Hepatocyte (in vitro differentiated cells): ENCODE results near the gene EXOC2. TPM values are rescaled to one million over a fixed set of nuclear protein-coding genes. Genes with fewer than 3 reads are reported as not detected.

Experiments used
- DNase-seq: peaks from one replicate; pipeline ENCODE4 v3.0.0-alpha.2; 2016; ENCODE audit warnings: low spot score
- H2AFZ ChIP-seq: fragments of 200-600 bp; sonication (generic); 2 replicates; pipeline ENCODE4 v1.6.0; 2016; ENCODE audit warnings: antibody characterized with exemption, mild to moderate bottlenecking
- H3K27ac ChIP-seq: fragments of 200-600 bp; sonication (generic); 2 replicates; pipeline ENCODE4 v1.5.1; 2016; ENCODE audit warnings: mild to moderate bottlenecking
- H3K27me3 ChIP-seq: fragments of 200-600 bp; sonication (generic); 2 replicates; pipeline ENCODE4 v1.6.1; 2016
- H3K36me3 ChIP-seq: fragments of 200-600 bp; sonication (generic); replicated peaks from 2 replicates; pipeline ENCODE4 v1.5.1; 2016; ENCODE audit warnings: low read depth; ENCODE audit not compliant: insufficient read depth
- H3K4me1 ChIP-seq: fragments of 200-600 bp; sonication (generic); 2 replicates; pipeline ENCODE4 v1.5.1; 2016; ENCODE audit warnings: mild to moderate bottlenecking, moderate library complexity; ENCODE audit not compliant: insufficient read depth
- H3K4me2 ChIP-seq: fragments of 200-600 bp; sonication (generic); 2 replicates; pipeline ENCODE4 v1.6.0; 2016
- H3K4me3 ChIP-seq: fragments of 200-600 bp; sonication (generic); 2 replicates; pipeline ENCODE4 v1.5.1; 2016; ENCODE audit warnings: mild to moderate bottlenecking
- H3K79me2 ChIP-seq: fragments of 200-600 bp; sonication (generic); 2 replicates; pipeline ENCODE4 v1.6.0; 2017; ENCODE audit warnings: mild to moderate bottlenecking
- H3K9me2 ChIP-seq: fragments of 200-600 bp; sonication (generic); replicated peaks from 2 replicates; pipeline ENCODE4 v1.6.0; 2017; ENCODE audit warnings: mild to moderate bottlenecking; ENCODE audit not compliant: insufficient read depth
- H3K9me3 ChIP-seq: fragments of 200-600 bp; sonication (generic); 2 replicates; pipeline ENCODE4 v1.5.1; 2016; ENCODE audit warnings: low read depth, mild to moderate bottlenecking
- H4K20me1 ChIP-seq: fragments of 200-600 bp; sonication (generic); 2 replicates; pipeline ENCODE4 v1.6.0; 2016; ENCODE audit warnings: mild to moderate bottlenecking; ENCODE audit not compliant: insufficient read depth, poor library complexity, severe bottlenecking
- EZH2 ChIP-seq: fragments of 200-600 bp; sonication (generic); IDR thresholded peaks from 2 replicates; pipeline ENCODE4 v1.6.1; 2016; ENCODE audit warnings: antibody characterized with exemption, mild to moderate bottlenecking, borderline replicate concordance
- EZH2phosphoT487 ChIP-seq: fragments of 200-600 bp; sonication (generic); IDR thresholded peaks from one replicate; pipeline ENCODE4 v1.6.1; 2018; ENCODE audit warnings: antibody characterized with exemption, mild to moderate bottlenecking, low read depth, moderate library complexity; ENCODE audit not compliant: unreplicated experiment, severe bottlenecking
- WGBS: methylation state at CpG from one replicate; pipeline ENCODE4 v1.1.6; 2016; ENCODE audit warnings: low lambda C conversion rate; ENCODE audit errors: missing lambda C conversion rate; 5-methylcytosine and 5-hydroxymethylcytosine counted together
- polyA plus RNA-seq: library from polyadenylated mRNA; unstranded; fragments of >200 nt; fragmentation: Nextera tagmentation; extraction: Ambion mirVana; gene quantifications from 2 replicates; pipeline ENCODE4 v1.2.1, GENCODE V29; 2016
- total RNA-seq: library from RNA; depleted of rRNA; stranded (reverse); fragments of >200 nt; gene quantifications from 2 replicates; pipeline ENCODE4 v1.2.3, GENCODE V29; 2014
- TF ChIP-seq, protein P1 (sequence below): fragments of 200-600 bp; sonication (generic); IDR thresholded peaks from 2 replicates; pipeline ENCODE4 v1.5.1; 2016; ENCODE audit warnings: antibody characterized with exemption, mild to moderate bottlenecking; ENCODE audit not compliant: poor library complexity

EXOC2 gene, protein sequence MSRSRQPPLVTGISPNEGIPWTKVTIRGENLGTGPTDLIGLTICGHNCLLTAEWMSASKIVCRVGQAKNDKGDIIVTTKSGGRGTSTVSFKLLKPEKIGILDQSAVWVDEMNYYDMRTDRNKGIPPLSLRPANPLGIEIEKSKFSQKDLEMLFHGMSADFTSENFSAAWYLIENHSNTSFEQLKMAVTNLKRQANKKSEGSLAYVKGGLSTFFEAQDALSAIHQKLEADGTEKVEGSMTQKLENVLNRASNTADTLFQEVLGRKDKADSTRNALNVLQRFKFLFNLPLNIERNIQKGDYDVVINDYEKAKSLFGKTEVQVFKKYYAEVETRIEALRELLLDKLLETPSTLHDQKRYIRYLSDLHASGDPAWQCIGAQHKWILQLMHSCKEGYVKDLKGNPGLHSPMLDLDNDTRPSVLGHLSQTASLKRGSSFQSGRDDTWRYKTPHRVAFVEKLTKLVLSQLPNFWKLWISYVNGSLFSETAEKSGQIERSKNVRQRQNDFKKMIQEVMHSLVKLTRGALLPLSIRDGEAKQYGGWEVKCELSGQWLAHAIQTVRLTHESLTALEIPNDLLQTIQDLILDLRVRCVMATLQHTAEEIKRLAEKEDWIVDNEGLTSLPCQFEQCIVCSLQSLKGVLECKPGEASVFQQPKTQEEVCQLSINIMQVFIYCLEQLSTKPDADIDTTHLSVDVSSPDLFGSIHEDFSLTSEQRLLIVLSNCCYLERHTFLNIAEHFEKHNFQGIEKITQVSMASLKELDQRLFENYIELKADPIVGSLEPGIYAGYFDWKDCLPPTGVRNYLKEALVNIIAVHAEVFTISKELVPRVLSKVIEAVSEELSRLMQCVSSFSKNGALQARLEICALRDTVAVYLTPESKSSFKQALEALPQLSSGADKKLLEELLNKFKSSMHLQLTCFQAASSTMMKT
- total RNA-seq: 27.0 and 32.5 TPM in 2 replicates
- polyA plus RNA-seq: 15.4 and 16.9 TPM in 2 replicates

DNA sequence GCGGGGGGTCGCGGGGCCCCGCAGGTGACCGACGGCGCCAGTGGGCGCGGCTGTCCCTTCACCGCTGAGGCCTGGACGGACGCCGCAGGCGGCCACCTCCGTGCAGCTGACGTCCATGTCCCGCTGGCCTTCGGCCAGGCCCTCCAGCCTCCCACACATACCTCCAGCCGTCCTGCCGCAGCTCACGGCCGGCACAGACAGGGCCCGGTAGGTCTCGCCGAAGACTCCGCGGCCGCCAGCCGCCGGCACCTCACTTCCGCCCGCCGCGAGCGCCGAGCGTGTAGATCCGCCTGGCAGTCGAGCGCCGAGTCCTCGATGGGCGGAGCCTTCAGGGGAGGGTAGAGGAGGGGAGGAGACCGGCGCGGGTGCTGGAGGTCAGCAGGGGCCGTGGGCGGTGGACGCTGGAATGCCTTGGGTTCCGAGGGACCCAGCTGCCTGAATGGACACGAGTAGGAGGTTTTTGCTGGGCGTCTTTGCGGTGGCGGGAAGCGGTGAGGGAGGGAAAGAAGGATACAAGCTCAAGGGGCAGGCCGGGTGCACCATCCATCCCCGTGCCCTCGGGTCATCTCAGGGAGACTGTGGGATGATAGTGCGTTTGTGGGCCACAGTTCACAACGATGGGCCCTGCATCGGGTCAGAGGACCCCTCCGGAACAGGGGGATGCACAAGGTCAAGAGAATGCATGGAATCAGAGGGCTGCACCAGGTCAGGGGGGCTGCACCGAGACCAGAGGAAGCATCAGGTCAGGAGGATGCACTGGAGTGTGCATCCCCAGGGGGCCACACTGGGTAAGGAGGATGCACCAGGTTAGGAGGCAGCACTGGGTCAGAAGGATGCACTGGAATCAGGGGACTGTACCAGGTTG, at the start of gene EXOC2:
EXOC2 (minus strand) TSS at position 282 of the 865 bp plus-strand sequence. CDS start 55,321 bp downstream, outside the sequence.
- WGBS: 3% methylated on average over 41 of the region's 63 CpGs
- peak within 1 kb of the TSS; percentile 72 for H2AFZ ChIP-seq
- TF ChIP-seq EZH2 (no peak), EZH2phosphoT487 (no peak)
- TF ChIP-seq, protein P1, sequence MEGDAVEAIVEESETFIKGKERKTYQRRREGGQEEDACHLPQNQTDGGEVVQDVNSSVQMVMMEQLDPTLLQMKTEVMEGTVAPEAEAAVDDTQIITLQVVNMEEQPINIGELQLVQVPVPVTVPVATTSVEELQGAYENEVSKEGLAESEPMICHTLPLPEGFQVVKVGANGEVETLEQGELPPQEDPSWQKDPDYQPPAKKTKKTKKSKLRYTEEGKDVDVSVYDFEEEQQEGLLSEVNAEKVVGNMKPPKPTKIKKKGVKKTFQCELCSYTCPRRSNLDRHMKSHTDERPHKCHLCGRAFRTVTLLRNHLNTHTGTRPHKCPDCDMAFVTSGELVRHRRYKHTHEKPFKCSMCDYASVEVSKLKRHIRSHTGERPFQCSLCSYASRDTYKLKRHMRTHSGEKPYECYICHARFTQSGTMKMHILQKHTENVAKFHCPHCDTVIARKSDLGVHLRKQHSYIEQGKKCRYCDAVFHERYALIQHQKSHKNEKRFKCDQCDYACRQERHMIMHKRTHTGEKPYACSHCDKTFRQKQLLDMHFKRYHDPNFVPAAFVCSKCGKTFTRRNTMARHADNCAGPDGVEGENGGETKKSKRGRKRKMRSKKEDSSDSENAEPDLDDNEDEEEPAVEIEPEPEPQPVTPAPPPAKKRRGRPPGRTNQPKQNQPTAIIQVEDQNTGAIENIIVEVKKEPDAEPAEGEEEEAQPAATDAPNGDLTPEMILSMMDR: no peak
- H3K79me2 ChIP-seq: peaks cover 46% of the 10 kb centered on the region
- peak within 1 kb of the TSS; percentile 79 for H3K4me2 ChIP-seq
- peak; percentile 94 for DNase-seq
- H3K9me3 ChIP-seq: no peaks in the 10 kb centered on the region
- H3K9me2 ChIP-seq: no peaks in the 10 kb centered on the region
- peaks cover 4% of the 10 kb centered on the region for H3K4me1 ChIP-seq
- H3K36me3 ChIP-seq: no peaks in the 10 kb centered on the region
- no peaks in the 10 kb centered on the region for H3K27me3 ChIP-seq
- H4K20me1 ChIP-seq: no peaks in the 10 kb centered on the region
- peak within 1 kb of the TSS; percentile 89 for H3K4me3 ChIP-seq
- H3K27ac ChIP-seq: peak within 1 kb of the TSS; percentile 96

DNA sequence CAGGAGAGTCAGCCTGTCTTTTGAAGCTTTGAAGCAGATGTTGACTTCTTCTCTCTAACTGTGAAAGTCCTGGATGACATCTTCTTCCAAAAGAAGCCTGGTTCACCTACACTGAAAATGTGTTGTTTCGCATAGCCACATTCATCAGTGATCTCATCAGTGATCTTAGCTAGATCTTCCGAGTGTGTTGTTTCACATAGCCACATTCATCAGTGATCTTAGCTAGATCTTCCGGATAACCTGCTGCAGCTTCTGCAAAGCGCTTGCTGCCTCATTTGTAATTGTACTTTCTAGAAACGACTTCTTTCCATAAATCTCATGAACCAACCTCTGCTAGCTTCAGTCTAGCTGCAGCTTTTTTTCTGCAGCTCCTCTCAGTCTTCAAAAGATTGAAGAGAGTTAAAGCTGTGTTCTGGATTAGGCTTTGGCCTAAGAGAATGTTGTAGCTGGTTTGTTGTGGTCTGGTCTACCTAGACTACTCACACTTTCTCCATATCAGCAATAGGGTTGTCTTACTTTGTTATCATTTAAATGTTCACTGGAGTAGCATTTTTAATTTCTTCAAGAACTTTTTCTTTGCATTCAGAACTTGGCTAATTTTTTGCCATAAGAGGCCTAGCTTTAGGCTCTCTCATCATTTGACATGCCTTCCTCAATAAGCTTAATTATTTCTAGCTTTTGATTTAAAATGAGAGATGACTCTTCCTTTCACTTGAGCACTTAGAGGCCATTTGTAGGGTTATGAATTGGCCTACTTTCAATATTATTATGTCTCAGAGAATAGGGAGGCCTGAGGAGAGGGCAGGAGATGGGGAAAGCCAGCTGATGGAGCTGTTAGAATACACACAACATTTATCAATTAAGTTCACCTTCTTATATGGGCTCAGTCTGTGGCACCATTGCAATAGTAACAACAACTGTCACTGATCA, 48.7 kb upstream of the EXOC2 start:
- Histone ChIP-seq H3K27me3 (no peaks in the 10 kb centered on the region), H3K9me3 (no peaks in the 10 kb centered on the region), H4K20me1 (no peaks in the 10 kb centered on the region), H3K27ac (no peak overlapping the region), H3K4me2 (no peak overlapping the region), H3K9me2 (no peaks in the 10 kb centered on the region), H3K4me3 (no peak overlapping the region), H2AFZ (no peak overlapping the region), H3K79me2 (no peaks in the 10 kb centered on the region), H3K36me3 (no peaks in the 10 kb centered on the region), H3K4me1 (no peaks in the 10 kb centered on the region)
- TF ChIP-seq EZH2phosphoT487: no peak
- no peak for DNase-seq
- WGBS: 92% methylated on average over 5 of the region's 5 CpGs

DNA sequence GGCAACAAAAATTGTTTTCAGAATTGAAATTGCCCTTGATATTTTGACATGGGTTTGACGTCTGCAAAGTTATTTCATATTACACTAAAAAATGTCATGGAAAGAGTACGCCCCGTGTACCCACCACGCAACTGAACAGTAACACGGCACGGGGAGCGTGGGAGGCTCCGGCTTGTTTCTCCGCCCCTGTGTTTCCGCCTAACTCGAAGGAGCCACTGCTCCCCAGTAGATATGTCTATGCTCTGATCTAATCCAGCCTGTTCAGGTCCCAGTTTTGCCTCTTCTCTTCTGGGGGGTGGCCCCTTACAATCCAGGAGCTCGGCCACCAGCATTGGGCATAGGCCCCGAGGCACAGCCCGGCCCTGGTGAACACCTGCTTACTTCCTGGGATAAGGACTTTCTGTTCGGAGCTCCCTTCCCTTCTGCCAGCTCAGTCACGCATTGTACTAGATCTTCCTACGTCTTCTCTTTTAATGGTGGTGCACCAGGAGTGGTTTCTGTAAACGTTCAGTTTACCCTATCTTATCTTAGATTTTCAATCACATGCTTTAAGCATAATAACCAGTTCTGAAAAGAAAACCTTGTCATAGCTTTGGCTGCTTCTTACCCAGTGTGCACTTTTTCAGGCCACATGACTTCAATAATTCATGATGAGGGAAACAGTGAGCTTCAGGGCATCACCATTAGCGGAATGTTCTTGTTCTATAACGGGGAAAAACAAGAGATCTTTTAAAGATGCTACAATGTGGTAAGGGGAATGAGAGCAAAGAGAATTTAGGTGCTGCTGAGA, 43.9 kb upstream of the EXOC2 start:
- TF ChIP-seq, protein P1: no peak
- TF ChIP-seq EZH2: no peak
- TF ChIP-seq EZH2phosphoT487: no peak
- DNase-seq: no peak
- H3K4me3 ChIP-seq: no peak overlapping the region
- no peaks in the 10 kb centered on the region for H4K20me1 ChIP-seq
- 92% methylated on average over 20 of the region's 20 CpGs for WGBS
- H3K27me3 ChIP-seq: peaks cover 7% of the 10 kb centered on the region
- no peaks in the 10 kb centered on the region for H3K9me3 ChIP-seq
- H3K27ac ChIP-seq: no peak overlapping the region
- no peaks in the 10 kb centered on the region for H3K9me2 ChIP-seq
- H3K79me2 ChIP-seq: no peaks in the 10 kb centered on the region
- H3K4me1 ChIP-seq: no peaks in the 10 kb centered on the region
- no peaks in the 10 kb centered on the region for H3K36me3 ChIP-seq
- no peak overlapping the region for H2AFZ ChIP-seq
- no peak overlapping the region for H3K4me2 ChIP-seq
